Mucosa of descending colon (tissue), 3 donors: ENCODE measurements around the gene ZMYND12. TPM values are rescaled to one million over a fixed set of nuclear protein-coding genes. Genes with fewer than 3 reads are reported as not detected.

Experiments used
- ATAC-seq: fragments of 200-7000 bp; cut with Tn5 transposase; one replicate; pipeline ENCODE4 v1.9.1; 2020; ENCODE audit warnings: mild to moderate bottlenecking, moderate library complexity
- DNase-seq, 3 donors: peaks; one replicate each; pipeline ENCODE4 v3.0.0-alpha.2; 2020
- H3K36me3 ChIP-seq: fragments of 200-600 bp; one replicate; pipeline ENCODE4 v1.8.0; 2021; ENCODE audit warnings: low read depth, mild to moderate bottlenecking
- H3K4me1 ChIP-seq: fragments of 200-600 bp; one replicate; pipeline ENCODE4 v1.8.0; 2021; ENCODE audit warnings: low read depth, mild to moderate bottlenecking
- H3K4me3 ChIP-seq: fragments of 200-600 bp; one replicate; pipeline ENCODE4 v1.8.0; 2021; ENCODE audit warnings: mild to moderate bottlenecking
- H3K9me3 ChIP-seq: fragments of 200-600 bp; one replicate; pipeline ENCODE4 v1.8.0; 2021; ENCODE audit warnings: mild to moderate bottlenecking
- CTCF ChIP-seq: fragments of 200-600 bp; IDR thresholded peaks from one replicate; pipeline ENCODE4 v1.8.0; 2022; ENCODE audit warnings: antibody characterized with exemption, mild to moderate bottlenecking
- intact Hi-C, 2 donors: fragments of 100-400 bp; cut with DNase I in 1 of 2; cut with micrococcal nuclease in 1 of 2; formaldehyde crosslinking; loops; one replicate each; pipeline versions ENCODE4 v1.11.0 to v1.11.1; 2022; cut with DNase I, micrococcal nuclease
- total RNA-seq, 3 donors: library from RNA; stranded (reverse); fragmentation: NEBNext Ultra II Directional in 2 of 3; extraction: Animal tissue kit (Norgen Biotek cat#: 25700) in 2 of 3; gene quantifications; one replicate each; pipeline versions ENCODE4 v1.2.1 to v1.2.4, GENCODE V29; 2021 to 2023
- donor health status: DM: no; HTN: no; CAD: no; lungs with moderate emphysema.
- donor health status: DM: no; HTN: no; CAD: no.
- donor health status: DM: no; HTN: yes; CAD: no.

ZMYND12 gene
- total RNA-seq, 3 donors from 2014 or later, result 1.2 to 3.0 (median 2.2) TPM

DNA sequence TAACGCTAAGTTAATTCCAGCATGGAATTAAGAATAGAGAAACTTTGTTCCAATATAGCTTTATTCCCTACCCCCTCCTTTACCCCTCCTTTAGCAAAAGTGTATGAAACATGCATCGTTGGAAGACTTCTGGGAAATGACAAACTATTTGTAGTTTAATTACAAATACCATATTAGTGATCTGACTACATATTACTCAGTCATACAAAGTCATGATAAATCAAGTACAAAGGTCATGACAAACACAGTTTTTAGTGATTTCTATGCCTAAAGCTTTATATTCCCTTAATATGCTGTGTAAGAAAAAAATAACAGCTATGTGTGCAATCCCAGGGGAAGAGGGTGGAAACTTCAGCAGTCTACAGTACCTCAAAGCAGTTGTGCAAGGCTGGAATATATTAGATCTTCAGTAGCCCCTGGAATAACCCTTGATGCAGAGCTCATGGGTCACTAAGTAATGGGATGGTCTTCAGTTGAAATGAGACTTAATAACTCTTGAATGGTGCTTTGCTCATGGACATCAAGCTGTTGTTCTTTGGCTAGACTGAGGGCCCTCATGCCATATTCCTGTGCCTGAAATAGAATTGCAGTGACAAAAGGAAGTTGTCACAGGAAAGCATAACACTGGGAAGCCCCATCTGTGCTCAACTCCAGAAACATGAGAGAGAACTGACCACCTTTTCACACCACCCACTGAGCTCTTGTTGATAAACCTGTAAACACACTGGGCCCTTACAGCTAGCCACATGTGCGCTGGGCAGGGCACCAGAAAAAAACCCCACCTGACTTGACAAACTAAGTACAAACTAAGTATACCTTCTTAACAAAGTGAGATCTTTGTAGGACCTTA is 25.3 kb downstream of the ZMYND12 start:
- TF ChIP-seq CTCF, result no peak
- Histone ChIP-seq H3K4me1 (peaks cover 6% of the 10 kb centered on the region), H3K4me3 (no peak overlapping the region), H3K9me3 (no peaks in the 10 kb centered on the region), H3K36me3 (no peaks in the 10 kb centered on the region)
- peak in 1 of 3 donors; percentile 28 for DNase-seq
- intact Hi-C loops, result no loop called here
- ATAC-seq, result peak; percentile 14

- H3K36me3 ChIP-seq, result no peaks in the 10 kb centered on the region
- intact Hi-C loops, result no loop called here
- H3K4me1 ChIP-seq, result peaks cover 6% of the 10 kb centered on the region
- no peak overlapping the region for H3K4me3 ChIP-seq
- DNase-seq (no peak), ATAC-seq (peak; percentile 6)
- TF ChIP-seq CTCF, result no peak
- H3K9me3 ChIP-seq, result no peaks in the 10 kb centered on the region
Measured at GRCh38 chr1:42429603-42430002, 26.2 kb downstream of the ZMYND12 start.

DNA sequence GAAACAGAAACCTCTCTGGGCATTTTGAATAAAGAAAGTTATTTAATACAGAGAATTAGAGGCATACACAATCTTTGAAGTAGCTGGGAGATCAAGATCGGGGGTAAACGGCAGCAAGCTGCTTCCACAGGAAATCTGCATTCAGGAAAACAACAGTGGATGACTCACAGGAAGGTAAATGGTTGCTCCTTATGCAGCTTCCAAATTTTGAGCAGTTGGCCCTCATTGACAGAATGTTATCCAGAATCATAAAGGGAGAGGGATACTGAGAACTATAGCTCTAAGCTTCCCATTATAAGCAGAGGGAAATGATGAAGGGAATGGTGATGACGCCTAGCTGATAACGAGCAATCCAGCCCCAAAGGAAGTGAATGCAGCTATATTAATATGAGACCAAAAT is 28.6 kb downstream of the ZMYND12 start:
- intact Hi-C loops, result no loop called here
- Histone ChIP-seq H3K4me3 (no peak overlapping the region), H3K36me3 (no peaks in the 10 kb centered on the region), H3K9me3 (no peaks in the 10 kb centered on the region), H3K4me1 (peaks cover 6% of the 10 kb centered on the region)
- ATAC-seq (no peak), DNase-seq (no peak)
- TF ChIP-seq CTCF, result no peak

DNA sequence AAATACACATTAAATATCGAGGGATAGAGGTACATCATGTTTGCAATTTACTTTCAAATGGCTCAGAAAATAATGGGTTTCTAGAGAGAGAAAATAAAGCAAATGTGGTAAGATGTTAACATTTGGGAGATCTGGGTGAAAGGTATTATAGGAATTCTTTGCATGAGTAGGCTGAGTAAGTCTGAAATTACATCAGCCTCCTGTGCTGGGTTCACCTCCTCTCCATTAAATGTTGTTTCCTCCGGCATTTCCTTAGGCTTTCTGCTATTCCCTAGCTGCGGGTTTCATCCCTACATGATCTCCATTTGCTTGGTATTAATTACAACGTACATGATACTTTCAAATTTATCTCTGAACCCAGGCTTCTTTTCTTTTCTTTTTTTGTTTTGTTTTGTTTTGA is 31.6 kb downstream of the ZMYND12 start:
- ATAC-seq, result no peak
- TF ChIP-seq CTCF, result no peak
- Histone ChIP-seq H3K4me1 (peaks cover 3% of the 10 kb centered on the region), H3K9me3 (no peaks in the 10 kb centered on the region), H3K36me3 (no peaks in the 10 kb centered on the region), H3K4me3 (no peak overlapping the region)
- no peak for DNase-seq
- intact Hi-C loops, result no loop called here

- no peak for DNase-seq
- H3K4me3 ChIP-seq, result no peak overlapping the region
- no peaks in the 10 kb centered on the region for H3K36me3 ChIP-seq
- ATAC-seq, result no peak
- H3K4me1 ChIP-seq, result peaks cover 3% of the 10 kb centered on the region
- H3K9me3 ChIP-seq, result no peaks in the 10 kb centered on the region
- intact Hi-C loops, result no loop called here
- TF ChIP-seq CTCF, result no peak
Measured at GRCh38 chr1:42423681-42424080, 32.1 kb downstream of the ZMYND12 start.
